CD4-positive, alpha-beta T cell treated with Interleukin-21 for 1 hour (primary cell): ENCODE data around the gene STXBP5.

ENCODE experiments used
- DNase-seq: peaks from one replicate; pipeline ENCODE4 v3.0.0-alpha.2; 2020

Gene STXBP5

DNA sequence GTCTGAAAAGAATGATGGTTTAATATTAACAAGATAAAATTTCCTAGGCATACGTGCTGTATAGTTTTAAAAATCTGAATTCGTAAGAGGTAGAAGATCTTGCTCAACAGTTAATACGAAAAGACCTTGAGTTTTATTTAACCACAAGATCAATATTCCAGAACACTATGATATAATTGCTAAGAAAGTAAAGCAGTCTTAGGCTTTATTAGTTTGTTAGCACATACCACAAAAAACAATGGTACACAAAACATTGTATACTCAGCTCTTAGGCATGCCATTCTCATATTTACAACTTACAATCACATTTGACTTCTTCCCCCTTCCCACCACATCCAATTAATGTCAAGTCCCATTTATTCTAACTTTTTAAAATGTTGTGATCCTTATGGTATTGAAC, 24.4 kb upstream of the STXBP5 start:
- DNase-seq: no peak

DNA sequence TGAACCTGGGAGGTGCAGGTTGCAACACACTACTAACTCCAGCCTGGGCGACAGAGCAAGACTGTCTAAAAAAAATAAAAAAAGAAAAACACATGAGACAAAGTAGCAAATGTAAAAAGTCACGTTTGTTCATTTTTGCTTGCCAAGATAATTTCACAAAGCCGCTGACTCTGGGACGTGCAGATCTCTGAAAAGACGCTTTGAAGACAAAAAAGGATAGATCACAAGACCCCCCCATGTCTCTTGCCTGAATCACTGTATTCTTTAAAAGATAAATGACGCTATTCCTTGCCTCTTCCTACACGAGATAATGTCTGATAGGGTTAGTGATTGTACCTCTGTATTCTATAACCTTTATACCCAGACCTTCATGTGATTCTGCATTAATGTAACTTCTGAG, 23.3 kb upstream of the STXBP5 start:
- no peak for DNase-seq

DNA sequence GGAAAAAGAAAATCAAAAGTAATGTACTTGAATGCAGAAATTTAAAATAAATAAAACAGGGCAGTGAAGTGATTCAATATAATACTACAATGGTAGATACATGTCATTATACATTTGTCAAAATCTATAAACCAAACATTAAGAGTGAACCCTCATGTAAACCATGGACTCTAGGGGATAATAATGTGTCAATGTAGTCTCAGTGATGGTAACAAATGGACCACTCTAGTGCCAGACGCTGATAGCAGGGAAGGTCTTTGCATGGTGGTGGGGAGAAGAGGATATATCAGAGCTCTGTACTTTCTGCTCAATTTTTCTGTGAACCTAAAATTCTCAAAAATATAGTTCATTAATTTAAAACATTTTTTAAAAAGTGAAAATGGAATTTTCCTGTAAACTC, 19.8 kb upstream of the STXBP5 start:
- no peak for DNase-seq

DNA sequence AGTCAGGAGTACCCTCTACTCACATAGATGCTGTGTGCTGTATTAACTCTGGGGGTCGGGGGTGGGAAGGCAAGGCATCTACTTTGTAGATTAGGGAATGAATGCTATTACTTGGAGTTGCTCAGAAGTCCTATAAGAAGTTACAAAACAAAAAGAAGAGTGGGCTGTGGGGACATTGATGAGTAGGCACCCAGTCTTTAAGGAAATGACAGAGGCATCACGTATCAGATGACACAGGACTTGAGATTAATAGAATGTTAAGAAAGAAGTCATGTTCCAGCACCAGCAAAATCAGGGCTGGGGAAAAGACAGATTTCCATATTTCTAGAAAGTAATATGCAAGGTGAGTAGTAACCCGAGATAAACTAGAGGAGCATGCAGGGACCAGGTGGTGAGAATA, 19.0 kb upstream of the STXBP5 start:
- no peak for DNase-seq

DNA sequence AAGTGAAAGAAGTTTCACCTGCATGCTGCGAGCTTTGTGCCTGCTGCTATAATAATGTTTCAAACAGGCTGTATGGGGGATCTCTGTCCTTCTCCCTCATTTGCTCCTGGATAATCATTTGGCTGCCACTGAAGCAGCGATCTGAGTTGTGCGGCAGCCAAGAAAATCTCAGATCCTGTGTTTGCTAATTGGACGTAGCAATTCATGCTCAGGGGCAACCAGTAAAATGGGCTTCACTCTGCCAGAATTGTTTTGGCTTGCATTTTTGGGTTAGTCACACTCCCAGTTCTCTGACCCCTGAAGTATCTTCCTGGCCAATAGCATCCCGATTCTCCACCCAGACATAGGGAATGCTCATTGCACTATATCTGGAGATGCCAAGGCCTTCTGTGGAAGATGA, 13.7 kb upstream of the STXBP5 start:
- DNase-seq: no peak

DNA sequence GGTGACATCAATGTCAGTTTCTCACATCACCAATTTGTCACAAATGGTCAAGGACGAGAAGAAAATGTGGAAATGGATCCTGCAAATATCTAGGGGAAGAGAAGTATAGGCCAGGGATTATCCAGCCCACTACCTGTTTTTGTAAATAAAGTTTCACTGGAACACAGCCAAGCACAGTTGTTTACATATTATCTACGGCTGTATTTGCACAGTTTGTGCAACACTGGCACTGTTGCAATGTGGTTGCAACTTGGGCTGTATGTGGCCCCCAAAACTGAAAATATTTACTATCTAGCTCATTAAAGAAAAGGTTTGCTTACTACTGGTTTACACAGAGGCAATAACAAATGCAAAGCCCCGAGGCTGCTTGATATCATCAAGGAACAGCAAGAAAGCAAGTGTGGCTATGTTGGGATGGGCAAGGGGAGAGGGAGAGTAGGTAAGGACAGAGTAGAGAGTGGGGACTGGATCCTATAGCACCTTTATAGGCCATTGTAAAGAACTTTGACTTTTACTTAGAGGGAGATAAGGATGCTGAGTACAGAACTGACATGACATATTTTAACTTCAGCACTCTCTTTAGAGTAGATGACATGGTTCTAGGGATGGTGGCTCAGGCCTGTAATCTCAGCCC, 11.8 kb upstream of the STXBP5 start:
- DNase-seq: no peak

DNA sequence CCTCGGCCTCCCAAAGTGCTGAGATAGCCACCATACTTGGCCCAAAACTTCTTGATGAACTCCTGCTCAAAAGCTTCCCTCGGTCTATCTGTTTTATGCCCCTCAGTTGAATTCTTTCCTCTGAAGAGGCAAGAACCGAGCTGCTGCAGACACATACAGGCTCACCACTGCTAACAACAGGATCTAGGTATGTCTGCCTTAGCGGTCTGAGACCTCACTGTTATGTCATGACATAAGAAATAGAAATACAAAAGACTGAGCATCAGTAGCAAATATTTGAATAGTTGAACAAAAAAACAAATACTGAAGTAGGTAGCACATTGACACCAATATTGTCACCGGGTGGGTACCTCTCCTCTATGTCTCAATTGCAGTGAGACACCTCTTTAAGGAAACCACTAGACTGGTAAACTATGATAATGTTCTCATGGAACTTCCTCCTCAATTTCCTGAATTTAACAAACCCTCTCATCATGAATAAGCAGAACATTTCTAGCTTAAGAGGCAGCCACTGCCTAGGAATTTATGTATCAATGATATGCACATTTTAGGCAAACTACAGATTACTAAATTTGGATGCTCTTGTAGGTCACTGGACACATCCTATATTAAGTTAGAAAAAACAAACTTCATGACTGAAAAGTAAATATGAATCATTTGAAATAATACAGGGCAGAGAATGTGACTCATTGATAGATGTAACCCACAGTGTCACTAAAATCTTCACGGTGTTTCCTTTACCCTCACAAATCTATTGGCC, 9.4 kb upstream of the STXBP5 start:
- no peak for DNase-seq

DNA sequence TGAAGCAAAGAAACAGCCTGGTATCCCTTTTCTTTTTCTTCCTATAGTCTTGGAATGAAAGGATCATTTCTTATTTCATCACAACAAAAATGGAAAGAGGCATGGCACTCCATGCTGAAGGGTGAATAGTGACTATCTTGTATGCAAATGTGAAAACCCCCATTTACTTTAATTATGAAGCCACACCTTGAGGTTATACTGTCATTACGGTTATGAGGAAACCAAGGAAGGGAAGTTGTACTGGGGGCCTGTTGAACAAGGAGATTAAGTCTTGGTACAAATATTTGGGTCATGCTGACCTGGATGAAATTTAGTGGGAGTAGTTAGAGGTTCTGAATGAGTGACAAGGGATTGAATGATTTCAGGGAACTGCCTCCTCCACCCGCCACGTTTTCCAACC, 8.7 kb upstream of the STXBP5 start:
- DNase-seq: no peak

DNA sequence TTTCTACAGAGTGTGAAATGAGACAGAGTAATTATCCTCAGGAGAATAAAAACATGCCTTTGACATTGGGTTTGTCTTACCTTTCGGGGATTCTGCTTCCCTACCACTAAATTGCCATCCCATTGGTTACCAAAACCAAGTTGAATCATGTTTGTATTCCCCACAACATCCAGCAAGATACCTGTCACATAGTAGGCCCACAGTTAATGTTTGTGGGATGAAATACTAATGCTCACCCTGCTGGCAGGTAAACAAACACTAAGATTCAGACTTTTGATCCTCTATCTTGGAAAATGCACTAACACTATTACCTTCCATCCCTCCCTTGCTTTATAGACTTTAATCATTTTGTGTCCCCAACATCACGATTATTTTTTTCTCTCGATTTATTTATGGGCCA, 8.2 kb upstream of the STXBP5 start:
- no peak for DNase-seq

DNA sequence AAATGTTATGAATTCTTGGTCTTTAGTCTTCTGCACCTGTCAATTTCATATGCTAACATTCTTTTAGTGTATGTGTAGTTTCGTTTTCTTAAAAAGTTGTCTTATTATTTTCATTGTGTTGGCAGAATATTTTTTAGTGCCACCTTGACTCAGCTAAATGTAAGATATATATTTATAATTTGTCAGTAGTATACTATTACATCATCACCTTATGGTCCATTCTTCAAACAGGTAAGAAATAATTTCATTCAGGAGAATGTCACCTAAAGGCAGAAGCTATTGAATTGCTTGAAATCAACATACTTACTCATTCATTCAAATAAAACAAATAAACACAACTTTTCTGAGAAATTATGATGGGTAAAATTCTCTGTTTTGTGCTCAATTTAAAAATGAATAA, 3.5 kb upstream of the STXBP5 start:
- no peak for DNase-seq

DNA sequence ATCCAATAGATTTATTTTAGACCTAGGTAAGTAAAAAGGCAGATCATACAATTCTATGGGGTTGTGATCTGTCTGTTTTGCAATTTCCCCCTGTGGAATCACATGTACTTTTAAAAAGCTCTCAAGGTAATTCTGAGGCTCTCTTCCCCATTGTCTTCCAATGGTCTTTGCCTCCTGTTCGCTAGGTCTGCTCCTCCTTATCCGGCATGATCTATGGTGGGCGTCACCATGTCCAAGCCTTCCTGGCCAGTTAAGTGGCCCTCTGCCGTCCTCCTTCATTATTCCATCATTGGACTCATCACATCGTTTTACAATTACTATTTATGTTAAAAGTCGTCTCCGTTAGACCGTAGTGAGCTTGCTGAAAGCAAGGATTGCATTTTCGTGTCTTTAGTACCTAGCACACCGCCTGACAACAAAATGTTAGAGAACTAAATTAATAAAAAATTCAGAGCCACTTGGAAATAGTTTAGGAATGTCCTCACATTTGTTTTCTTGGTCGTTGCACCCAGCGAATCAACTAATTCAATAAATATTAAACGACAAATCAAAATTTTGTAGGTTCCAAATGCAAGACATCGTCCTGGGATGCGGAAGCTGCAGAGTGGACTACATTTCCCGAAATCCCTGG, 2.2 kb upstream of the STXBP5 start:
- DNase-seq: peak; percentile 23

DNA sequence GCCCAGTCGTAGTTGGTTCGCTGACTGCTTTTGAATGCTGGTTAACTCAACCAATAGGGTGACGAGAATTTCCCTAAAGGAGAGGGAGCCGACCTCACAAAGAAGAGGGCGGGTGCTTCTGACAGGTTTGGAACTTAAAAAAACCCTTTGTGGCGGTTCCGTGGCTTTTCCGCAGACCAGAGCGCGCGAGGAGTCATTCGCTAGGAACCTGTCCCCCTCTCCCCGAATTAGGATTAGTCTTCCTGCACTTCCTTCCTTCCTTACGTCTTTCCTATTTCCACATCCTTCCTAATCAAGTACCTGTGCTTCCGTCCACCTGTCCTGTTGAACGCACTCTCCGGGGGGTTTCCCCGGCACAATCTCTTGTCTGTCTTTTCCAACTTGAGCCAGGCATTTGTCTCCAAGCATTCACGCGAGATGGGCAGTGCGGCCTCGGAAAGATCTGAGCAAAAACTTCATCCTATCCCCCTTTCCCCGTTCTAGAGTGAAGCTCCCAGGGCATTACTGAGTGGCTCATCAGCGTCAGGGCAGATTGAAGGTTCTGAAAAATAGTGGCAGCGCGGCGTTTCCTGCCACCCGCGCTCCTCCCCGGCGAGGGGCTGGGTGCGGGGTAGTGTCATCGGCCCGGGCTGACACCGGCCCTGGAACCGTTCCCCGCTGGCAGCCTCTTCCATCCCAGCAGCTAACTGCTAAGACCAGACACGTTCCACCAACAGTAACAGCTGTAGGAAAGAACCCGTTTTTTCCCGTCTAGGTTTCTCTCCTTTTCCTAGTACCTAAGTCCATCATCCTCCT, 1.5 kb upstream of the STXBP5 start:
- DNase-seq: peak; percentile 95

DNA sequence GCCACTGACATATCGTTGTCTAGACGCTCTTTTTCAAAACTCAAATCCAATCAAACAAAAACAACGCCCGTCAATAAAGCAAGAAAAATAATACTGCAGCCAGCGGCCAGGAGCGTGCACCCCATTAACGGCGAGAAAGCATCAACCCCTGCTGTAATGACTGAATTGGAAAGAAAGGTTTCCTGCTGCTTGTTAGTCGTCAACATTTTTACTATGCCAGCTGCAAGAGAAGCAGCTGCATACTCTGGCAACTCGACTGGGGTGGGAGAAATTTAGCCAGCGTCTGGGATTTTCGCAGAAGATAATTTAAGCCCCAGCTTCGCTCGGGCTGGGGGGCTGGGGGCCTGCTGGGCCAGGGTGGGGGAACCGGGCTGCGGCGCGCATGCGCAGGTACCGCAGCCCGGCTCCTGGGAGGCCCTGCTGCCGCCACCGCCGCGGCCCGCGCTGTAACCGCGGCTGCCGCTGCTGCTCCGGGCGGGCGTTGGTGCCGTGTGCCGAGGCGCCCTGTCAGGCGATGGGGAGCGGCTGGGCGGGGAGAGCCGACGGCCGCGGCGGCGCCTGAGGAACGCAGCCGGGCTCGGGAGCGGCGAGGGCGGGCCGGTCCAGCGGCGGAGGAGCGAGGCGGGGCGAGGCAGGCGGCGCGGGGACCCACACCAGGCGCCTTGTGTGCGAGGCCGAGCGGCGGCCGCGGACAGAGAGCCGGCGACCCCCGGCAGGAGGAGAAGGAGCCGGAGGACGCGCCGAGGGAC, 732 bp upstream of the STXBP5 start:
- DNase-seq: peak; percentile 75

DNA sequence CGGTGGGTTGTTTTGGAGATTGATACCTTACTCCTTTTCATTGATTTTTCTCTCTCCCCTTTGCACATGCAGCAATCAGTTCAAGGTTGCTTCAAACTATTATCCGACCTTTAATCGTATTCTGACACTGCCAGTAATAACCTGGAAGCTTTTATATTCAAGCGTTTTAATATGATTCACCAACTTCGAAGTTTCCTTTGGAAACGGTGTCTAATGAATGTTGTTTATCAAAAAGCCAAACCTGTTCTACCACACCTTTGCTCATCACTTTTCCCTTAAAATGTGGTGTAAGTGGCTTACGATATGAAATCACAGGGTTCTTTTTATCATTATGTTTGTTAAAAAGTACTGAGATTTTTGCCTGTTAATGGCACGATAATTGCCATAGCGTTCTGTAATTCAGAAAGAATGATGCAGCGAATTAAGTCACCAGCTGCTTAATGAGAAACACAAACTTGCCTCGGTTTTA, 660 bp downstream of the STXBP5 start:
- no peak for DNase-seq

DNA sequence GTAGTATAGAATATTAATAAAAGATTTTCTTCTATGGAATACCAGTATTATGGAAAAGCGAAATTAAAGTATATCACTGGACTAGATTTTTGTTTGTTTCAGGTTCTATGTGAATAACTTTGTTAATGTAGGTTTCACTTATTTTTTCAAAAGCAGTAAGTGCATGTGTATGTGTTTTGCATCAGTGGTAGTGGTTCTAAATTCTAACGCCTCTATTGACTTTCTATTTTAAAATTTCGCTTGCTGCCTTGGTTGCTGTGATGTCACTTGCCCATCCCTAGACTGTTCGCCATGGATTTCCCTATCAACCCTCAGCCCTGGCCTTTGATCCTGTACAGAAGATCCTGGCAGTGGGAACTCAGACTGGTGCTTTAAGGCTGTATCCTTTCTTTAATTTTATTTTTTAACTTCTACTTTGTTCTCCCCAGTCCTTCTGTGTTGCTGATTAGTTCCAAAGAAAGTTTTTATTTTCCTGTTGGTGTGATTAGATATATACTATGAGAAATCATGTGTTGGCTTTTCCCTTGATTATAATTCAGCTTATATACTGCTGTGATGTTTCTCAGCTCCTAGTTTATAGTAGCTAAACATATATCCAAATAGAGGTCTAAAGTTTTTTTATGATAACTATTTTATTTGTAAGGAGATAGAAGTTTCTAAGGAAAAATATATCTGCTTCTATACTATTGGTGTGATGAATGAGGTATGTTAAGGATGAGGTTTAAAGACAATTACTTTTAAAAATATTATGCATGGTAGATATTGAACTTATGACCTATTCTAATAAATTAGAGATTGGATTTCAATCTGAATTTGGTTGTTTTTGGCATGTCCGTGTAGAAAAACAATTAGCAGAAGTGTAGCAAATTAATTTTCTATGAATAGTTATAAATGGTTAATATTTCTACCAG, 1.7 kb downstream of the STXBP5 start:
- no peak for DNase-seq

DNA sequence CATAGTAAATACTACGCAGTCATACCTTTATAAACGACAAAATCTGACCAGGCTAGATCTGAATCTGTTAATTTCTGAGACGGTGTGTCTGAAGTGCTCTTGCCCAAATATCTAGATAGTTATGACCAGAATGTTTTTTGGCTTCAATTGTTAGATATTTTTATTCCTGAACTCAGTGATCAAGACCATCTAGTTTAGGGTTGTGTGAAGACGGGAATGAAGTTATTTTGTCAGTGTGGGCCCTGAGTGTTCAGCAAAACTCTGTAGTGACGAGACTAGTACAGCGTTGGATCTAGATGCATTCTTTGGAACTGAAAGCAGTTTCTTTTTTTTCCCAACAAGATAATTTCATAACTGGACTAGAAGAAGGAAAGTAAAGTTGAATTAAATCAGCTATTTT, 3.1 kb downstream of the STXBP5 start:
- no peak for DNase-seq

DNA sequence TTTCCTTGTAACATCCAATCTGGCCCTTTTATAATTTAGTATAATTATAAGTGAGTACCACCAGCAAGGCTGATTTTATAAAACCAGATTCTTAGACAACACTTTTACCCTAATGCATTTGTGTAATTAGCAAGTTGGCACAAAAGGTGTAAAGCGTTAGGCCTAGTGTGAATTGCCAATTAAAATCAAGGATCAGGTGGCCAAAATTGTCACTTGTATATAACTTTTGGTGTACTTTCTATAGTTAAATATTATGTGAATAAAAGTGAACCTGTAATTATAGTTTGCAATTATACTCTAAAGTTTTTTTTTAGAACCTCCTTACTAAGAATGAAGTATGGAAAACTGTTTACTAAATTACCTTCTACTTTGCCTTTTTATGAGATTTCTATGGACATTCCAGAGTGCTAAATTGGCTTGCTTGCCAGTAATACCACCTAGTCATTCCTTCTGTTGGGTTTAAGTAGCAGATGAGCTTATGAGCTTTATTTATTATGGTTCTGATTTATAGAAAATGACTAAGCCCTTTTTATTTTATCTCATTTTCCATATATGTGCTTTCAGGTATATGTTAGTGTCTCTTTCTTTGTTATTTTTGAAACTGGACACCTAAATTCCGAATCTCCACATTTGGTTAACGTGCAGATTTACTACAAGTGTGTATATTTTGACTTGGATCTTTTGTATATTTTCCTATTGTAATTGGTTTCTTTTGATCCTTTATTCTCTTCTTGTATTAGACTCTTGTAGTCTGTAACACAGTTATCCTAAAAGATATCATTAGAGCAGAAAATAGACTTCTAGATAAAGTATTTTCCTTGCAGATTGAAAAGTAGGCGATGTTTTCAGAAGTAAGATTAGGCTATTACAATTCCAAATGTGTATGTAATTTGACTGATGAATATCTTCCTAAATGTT, 3.9 kb downstream of the STXBP5 start:
- DNase-seq: no peak

DNA sequence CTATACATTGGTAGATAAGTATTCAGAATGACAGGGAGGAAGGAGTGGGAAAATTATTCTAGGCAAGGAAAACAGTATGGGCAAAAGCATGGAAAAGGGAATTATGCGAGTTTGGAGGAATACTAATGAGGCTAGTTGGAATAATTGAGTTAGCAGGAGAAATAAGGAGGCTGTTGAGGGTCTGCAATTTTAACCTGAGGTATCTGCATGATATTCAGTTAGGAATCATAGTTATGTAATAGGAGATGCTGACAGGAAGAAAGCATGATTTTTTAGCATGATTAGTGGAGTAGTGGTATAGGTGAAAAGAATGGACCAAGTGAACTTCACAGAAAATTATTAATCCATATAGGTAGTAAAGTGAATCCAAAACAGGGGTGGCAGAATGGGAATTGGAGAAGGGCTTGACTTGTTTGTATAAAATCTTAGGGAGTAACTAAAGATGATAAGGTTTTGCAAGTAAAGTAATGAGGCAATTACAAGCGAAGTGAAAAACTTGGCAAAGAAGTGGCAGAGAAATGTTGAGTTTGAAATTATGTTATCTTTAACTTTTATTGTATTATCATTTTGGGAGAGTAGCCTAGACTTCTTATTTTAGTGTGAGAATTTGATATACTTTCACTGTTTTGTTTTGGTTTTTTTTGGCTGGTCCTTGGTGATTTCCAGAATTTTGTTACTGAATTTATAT, 5.7 kb downstream of the STXBP5 start:
- DNase-seq: no peak

DNA sequence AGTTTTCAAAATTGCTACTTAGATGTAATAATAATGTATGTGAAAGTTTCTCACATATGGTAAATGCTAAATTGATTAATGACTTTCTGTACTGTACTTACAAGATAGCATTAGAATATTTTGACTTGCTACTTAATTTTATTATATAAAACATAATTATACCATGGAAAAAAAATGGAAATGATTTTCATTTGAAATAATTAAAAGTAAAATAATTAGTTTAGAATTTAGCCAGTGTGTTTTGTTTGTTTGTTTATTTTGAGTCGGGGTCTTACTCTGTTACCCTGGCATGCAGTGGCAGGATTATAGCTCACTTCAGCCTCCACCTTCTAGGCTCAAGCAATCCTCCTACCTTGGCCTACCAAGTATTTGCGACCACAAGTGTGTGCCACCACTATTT, 7.1 kb downstream of the STXBP5 start:
- no peak for DNase-seq

DNA sequence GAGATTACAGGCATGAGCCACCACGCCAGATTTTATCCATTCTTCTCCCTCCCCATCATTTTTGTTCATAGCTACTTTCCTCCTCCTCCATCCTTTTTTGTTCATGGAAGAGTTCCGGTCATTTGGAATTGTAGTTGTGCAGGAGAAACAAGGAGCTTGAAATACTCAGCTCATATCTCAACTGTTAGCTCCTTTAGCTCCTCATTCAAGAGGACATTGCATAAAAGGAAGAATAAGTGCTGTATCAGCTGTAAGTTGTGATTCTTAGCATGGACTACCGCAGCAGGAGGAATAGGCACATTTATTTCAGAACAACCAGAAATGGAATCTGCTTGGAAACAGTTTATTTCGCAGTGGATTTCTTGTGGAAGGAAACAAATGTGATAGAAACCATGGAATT, 7.6 kb downstream of the STXBP5 start:
- DNase-seq: no peak
